ENCODE results near the gene ZCCHC24. TPM values are rescaled to one million over a fixed set of nuclear protein-coding genes. Genes with fewer than 3 reads are reported as not detected.
A peak's percentile ranks its signal among the peaks of the same experiment; 100 is the strongest.

Gene ZCCHC24
- total and polyA plus RNA-seq, 2 of the 8 experiments (the other 6 are each of a cell fraction or from before 2014, with no cell fraction given) = 3.9 to 6.9 TPM

GRCh38 chr10:79376751-79377556, 68.5 kb downstream of the ZCCHC24 start:
- H3K79me2 ChIP-seq (ENCODE audit: control insufficient read depth in 1 of 2, insufficient read depth in 2 of 2, low read length in 2 of 2) = no peaks in the 10 kb centered on the region
- ChIA-PET CTCF (ENCODE audit: partially characterized antibody) (interaction anchor here (0.6 to 5.8 kb wide), 5 partner anchors 12 to 117 kb away, joined by 3 to 79 read pairs (median 62); no protein-coding TSS in a partner anchor), POLR2A (ENCODE audit: partially characterized antibody) (no interaction called here)
- no peak overlapping the region; the same call in 1 of the 2 replicates for H2AK5ac ChIP-seq (ENCODE audit: low read depth, low read length)
- no peak overlapping the region for H4K91ac ChIP-seq (replicated peaks; ENCODE audit: insufficient read length, low read length)
- H3K4me1 ChIP-seq (replicated peaks in 1 of 4; ENCODE audit: control insufficient read depth in 3 of 4, insufficient read depth in 4 of 4, low read length in 3 of 4) = peaks cover 0 to 4% (median 0%) of the 10 kb centered on the region in 4 experiments; a peak in 1 of 7 replicates
- no peaks in the 10 kb centered on the region for H3K36me3 ChIP-seq (ENCODE audit: control insufficient read depth in 2 of 4, insufficient read depth in 4 of 4, low read length in 3 of 4)
- H2BK120ac ChIP-seq (replicated peaks; ENCODE audit: low read depth, low read length) = no peak overlapping the region
- no peaks in the 10 kb centered on the region; a peak in 1 of 7 replicates for H3K27me3 ChIP-seq (replicated peaks in 1 of 4; ENCODE audit: control insufficient read depth in 3 of 4, extremely low read depth in 1 of 4, insufficient read depth in 3 of 4, low read length in 3 of 4)
- H3K4ac ChIP-seq (replicated peaks; ENCODE audit: insufficient read length, low read depth, low read length) = peak overlapping the region; percentile 8
- peaks cover 0 to 14% of the 10 kb centered on the region in 2 experiments for H4K20me1 ChIP-seq (replicated peaks in 1 of 2; ENCODE audit: control insufficient read depth in 1 of 2, insufficient read depth in 2 of 2, low read length in 2 of 2)
- peaks cover 9% of the 10 kb centered on the region; the same call in 1 of the 2 replicates for H3K23me2 ChIP-seq (ENCODE audit: low read depth, low read length)
- peak in 1 of 2 experiments; percentile 37 for DNase-seq (ENCODE audit: low read depth in 1 of 2, low spot score in 2 of 2)
- 83 to 100% methylated on average over 2 to 12 of the region's 12 CpGs for WGBS, 2 experiments (ENCODE audit: extremely low coverage in 1 of 2, insufficient coverage in 1 of 2, insufficient read length in 1 of 2, insufficient replicate concordance in 2 of 2, low coverage in 1 of 2, low lambda C conversion rate in 2 of 2, missing lambda C conversion rate in 1 of 2)
- no peak for TF ChIP-seq ZNF274 (IDR thresholded peaks at IDR 0.05; ENCODE audit: borderline replicate concordance, extremely low read depth, low read length)
- TF ChIP-seq MAFK (IDR thresholded peaks at IDR 0.05; ENCODE audit: low read depth, low read length) = no peak
- H2BK15ac ChIP-seq (ENCODE audit: low read length) = no peak overlapping the region
- no peak overlapping the region for H3K14ac ChIP-seq (ENCODE audit: insufficient read length)
- peak overlapping the region; percentile 29; the same call in 1 of the 2 replicates for H2BK12ac ChIP-seq (ENCODE audit: low read depth, low read length)
- H3K4me3 ChIP-seq (ENCODE audit: extremely low read depth in 1 of 4, insufficient read depth in 2 of 4, low read depth in 3 of 4, low read length in 4 of 4) = no peak overlapping the region
- no peak overlapping the region for H2AFZ ChIP-seq (ENCODE audit: low read length)
- H3K9ac ChIP-seq (replicated peaks in 1 of 4; ENCODE audit: extremely low read depth in 1 of 4, low read depth in 3 of 4, low read length in 3 of 4) = no peak overlapping the region; a peak in 1 of 7 replicates
- no peak overlapping the region for H3K27ac ChIP-seq (ENCODE audit: low read depth, low read length)
- H4K8ac ChIP-seq (ENCODE audit: extremely low read depth, insufficient read depth, low read length) = no peak overlapping the region
- FAIRE-seq = no peak
- H3K23ac ChIP-seq (ENCODE audit: insufficient read length) = no peak overlapping the region
- no peak overlapping the region for H2BK20ac ChIP-seq (ENCODE audit: low read length)
- H3K4me2 ChIP-seq (ENCODE audit: insufficient read depth in 1 of 2, low read depth in 2 of 2, low read length in 2 of 2) = no peak overlapping the region
- no peak overlapping the region for H4K5ac ChIP-seq (ENCODE audit: insufficient read length, low read depth, low read length)
- H3K56ac ChIP-seq (replicated peaks; ENCODE audit: insufficient read length, low read depth, low read length) = no peak overlapping the region
- H2BK5ac ChIP-seq (ENCODE audit: low read depth, low read length) = 0 out of 2 replicates have a peak overlapping the region, but pooled peaks have one; percentile 2
- H3K79me1 ChIP-seq (ENCODE audit: low read depth, low read length) = no peaks in the 10 kb centered on the region; the same call in 1 of the 2 replicates
- no peak overlapping the region for H3K18ac ChIP-seq (ENCODE audit: extremely low read depth, low read length)
- no peaks in the 10 kb centered on the region for H3K9me3 ChIP-seq (ENCODE audit: insufficient read depth in 2 of 2, low read depth in 1 of 2, low read length in 1 of 2)
